DMS153 (cell line): ENCODE data around the gene RPP30.
"Not testable (repeated sequence)": the region's sequence is repeated elsewhere in the genome, so short reads cannot be mapped to it uniquely, and the experiment has no call there.

ENCODE experiments used
- DNase-seq: peaks from one replicate; lab custom pipeline; 2025; lab: John Stamatoyannopoulos, UW

Gene RPP30

DNA sequence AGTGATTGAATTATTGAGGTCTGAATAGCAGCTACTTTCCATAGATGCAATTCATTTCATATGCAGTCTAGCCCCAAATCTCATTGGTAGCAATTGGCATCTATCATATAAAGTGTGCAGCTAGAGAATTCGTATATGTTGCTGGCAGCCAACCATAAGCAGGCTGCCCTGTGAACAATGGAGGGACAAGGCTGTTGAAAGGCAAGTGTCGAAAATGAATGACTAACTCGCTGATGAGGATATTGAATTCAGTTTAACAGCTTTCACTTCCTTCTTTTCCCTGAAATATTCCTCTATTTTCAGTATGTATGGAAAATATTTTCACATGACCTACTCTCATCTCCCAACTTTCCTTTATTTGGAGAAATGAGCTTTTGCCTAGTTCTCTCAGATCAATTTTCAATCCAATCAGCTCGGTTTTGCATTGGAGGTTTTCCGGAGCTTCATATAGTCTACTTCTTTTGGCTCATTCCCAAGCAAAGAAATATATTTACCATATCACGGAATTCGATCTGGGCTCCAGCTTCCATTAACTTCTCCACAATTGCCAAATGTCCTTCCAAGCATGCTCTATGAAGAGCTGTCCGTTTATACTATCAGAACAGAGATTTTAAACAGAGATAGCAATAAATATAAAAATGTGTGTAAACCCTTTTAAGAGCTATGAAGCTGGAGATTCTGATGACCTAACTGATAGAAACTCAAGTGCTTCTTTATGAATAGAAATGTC is 45.6 kb downstream of the RPP30 start:
- no peak for DNase-seq

DNA sequence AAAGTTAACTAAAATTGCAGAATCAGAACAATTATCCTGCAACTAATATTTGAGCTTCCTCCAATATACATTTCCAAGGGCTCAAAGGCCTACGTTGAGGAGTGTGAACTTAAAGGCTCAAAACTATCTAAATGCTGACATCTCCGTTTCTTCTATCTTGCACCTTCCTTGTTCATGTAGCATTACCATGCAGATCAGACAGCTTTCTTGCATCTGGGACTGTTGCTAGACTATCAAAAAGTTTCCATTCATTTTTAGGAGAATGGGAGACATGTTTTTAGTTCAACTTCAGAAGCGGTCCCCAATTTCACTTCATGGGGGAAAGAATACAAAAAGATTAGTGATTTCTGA is 46.2 kb downstream of the RPP30 start:
- DNase-seq: no peak

DNA sequence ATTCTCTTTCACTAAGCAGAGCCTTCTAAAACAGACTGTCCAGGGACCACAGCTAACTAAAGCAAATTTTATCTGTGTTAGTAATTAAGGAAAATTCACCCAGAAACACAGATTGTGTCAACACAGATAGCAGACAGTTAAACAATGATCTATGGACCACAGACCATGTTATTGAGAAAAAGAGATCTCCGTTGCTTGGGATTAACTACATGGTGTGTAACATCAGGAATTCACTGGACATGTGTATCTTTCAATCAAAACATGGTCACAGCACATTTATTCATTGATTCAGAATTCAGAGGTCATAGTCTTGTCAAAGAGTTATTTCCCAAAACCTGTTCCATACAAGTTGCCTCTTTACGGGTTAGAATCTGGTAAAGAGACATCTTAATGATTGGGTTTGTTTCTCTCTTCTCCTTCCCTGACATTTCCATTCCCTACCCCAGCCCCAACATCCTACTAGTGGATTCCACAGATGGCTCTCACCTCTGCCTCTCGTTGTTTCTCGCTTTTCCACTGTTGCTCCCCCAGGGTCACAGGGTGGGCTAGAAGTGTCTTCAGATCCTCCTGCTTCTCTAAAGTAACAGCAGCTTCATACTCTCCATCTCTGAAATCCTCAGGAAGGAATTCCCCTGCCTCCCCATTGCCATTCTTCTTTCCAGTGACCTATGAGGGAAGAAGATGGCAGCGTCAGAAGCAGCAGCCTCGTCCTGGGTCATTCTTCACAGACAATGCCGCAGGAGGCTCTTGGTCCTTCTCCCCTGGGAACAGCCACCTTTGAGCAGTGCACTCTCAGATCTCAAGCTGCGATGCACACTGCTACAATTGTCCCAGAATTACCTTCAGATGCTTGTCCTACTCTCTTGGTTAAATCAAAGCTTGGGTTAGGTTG is 48.2 kb downstream of the RPP30 start:
- DNase-seq: no peak

DNA sequence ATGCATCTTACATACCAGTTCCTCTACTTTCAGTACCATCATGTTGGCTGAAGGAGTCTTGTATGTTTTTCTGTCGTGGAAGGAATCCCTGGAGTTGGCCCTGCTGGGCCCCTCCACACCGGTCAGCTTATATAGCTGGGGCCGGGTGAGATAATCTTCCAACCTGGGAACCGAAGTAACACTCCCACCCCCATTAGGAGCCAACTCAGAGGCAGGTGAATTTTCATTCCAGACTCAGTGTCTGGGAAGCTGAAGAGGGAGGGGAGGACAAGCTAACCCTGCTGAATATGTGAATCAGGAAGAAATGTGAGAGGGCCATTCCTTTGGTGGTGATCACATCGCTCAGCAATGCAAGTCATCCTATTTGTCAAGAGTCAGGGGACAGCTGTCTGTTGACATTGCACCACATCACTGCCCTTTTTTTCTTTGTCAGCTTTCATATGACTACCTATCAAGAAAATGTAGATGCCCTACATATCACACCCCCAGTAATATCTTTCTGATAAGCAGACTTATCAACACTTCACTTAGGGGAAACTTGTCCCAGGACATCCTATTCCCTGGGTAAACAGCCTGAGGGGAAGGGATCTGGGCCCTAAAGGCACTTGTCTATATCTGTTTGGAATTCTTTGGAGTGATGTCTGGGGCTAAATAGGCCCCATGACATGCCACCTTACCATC is 49.4 kb downstream of the RPP30 start, which contains the start of gene ANKRD1:
TSS of gene ANKRD1 (minus strand) at position 102 of the 681 bp plus-strand sequence. CDS start at position 42, 60 bp downstream.
- DNase-seq: no peak

DNA sequence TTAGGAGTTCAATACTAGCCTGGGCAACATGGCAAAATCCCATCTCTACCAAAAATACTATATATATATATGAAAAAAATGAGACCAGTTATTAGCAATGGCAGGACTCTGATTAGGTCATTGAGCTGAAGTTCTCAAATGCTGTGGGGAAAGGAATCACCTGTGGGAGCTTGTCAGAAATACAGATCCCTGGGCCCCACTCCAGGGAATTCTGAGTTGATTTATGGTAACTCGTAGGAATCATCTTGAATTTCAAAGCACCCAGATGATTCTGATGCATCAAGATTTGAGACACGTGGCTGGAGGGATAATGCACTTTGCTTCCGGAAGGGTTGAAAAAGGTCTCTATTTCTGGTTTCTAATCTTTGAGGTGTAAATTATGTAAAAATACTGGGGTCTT is 50.1 kb downstream of the RPP30 start:
- no peak for DNase-seq

DNA sequence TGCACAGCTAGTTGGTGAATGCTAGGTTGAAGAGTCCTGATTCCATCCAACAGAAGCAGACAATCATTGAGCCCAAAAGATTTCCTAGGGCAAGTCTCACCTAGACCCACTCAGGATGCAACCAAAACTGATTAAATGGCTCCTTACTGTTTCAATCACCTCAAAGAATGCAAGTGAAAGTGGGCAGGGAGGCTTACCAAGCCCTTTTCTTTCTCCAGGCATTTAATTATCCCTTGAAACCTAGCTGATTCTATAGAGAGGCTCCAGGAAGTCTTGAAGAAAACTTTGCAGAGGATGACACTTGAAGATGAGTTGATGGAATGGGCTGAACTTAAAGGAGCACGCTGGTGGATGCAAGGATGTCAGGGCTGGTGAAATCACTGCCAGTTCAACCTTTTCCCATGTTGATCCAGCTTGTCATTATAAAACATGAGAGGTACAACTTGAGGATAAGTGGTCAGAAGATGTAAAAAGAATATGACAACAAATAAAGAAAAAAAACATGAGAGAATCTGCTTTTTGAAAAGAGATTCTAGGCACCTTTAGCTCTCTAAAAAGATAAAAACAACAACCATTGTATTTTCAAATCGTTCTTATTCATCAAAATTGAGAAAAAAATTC is 51.4 kb downstream of the RPP30 start:
- DNase-seq: no peak

DNA sequence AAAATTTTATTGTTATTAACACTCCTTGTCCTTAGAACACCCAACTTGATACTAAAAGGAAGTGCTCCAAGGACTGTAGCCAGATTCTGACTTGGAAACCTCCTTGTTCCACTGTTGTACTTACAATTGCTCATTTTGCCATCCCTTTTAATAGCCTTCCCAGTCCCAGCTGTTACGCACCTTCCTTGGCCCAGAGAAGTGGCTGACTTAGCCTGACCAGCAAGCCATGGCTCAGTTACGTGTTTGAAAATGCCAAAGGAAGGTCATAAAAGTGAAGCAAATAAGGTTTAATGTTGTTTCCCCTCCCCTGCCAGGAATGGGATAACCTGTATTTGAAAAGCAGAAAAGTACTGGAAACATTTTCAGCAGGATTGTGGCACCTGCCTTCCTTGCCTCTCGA is 52.8 kb downstream of the RPP30 start:
- DNase-seq: no peak

DNA sequence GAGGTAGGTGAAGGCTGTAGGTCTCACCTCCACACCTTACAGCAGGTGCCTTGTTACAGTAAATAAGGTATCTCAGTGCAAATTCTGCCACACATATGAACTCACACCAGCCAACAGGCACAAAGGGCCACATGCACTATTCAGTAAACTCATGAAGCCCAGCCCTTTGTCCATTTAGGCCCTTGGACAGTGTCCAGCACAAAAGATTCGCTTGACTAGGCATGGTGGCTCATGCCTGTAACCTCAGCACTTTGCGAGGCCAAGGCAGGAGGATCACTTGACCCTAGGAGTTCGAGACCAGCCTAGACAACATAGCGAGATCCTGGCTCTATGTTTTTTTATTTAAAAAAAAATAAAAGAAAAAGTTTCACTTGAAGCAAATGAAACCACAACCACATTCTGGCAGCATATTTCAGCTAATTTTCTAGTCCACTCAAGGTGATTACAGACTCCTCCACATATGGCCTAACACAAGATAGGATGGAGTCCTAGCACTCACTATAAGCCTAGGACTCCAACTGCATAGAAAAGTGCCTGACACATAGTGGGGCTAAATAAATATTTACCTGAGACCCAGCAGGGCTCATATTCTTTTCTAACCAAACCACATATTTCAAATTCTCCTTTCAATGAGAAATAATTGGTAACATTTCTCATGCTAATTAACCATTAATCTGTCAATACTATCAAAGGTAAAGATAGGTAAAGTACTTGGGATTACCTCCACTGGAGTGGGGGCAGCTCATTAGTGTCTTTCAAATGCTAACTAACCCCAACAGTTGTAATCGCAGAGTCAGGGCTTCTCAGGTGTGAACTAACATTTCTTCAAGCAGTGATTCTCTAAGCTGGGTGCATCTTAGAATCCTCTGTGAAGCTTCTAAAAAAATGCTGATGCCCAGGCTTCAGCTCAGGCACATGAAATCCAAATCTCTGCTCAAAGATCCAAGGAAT is 53.6 kb downstream of the RPP30 start:
- DNase-seq: no peak

DNA sequence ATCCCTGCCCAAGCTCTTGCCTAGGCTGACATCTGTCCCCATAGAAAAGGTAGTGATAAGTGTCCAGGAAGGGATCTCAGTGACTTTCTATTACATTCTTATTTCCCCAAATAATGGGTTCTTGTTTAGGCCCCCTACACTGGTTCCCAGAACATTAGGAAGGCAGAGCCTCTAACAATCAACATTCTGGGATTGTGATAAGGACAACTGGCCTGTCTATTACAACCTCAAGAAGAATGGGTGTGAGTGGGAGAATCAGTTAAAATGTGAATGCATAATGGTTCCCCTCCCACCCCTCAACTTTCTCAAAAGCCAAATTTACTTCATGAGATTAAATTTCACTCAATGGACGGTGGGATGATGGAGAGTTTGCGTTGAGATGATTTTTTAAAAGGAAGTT is 55.5 kb downstream of the RPP30 start:
- DNase-seq: no peak

DNA sequence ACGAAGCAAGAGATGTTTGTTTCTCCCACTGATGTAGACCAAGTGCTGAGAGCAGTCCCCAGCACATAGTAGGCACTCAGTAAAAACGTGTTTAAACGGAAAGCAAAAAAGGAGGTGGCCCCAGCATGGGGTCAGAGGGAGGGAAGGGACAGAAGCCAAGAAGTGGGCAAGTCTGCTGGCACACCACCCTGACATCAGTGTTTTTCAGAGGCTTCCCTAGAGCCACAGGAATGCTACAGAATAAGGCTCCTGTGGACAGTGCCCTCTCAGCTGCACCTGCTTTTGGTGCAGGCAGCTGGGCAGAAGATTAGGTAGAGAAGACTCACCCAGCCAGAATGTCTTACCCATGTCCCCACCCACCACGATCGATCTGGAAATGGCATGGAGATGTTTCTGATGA is 57.4 kb downstream of the RPP30 start:
- DNase-seq: no peak

DNA sequence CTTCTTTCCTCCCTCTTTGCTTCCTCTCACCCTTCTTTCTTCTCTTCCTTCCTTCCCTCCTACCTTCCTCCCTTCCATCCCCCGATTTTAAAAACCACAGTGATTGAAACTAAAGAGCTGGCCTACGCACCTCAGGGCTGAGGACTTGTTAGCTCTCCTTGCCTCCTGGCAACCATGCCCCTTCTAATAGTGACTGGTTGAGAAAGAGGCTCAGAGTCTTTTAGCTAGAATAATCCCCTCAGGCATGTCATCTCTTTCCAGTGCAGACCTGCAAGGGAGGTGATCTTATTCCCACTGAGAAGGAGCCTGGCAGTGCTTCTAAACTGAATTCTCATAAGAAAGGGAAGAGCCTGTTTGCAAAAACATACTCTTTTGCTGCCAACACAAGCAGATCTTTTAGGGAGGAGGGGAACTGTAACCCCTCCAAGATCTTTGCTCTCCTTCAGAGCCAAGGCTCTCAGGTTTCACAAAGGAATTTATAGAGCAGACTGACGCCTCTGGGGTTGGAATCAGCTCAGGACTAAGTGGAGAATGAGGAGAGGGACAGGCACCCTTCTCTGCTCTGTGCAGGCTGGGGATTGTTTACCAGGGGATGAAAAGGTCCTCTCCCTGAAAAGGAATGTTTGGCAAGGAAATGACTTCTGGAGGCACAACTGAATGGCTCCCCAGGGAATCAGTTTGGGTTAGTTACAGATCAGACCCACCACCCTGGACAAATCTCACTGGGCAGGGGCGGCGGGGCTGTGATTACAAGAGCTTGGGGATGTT is 58.5 kb downstream of the RPP30 start:
- DNase-seq: no peak

DNA sequence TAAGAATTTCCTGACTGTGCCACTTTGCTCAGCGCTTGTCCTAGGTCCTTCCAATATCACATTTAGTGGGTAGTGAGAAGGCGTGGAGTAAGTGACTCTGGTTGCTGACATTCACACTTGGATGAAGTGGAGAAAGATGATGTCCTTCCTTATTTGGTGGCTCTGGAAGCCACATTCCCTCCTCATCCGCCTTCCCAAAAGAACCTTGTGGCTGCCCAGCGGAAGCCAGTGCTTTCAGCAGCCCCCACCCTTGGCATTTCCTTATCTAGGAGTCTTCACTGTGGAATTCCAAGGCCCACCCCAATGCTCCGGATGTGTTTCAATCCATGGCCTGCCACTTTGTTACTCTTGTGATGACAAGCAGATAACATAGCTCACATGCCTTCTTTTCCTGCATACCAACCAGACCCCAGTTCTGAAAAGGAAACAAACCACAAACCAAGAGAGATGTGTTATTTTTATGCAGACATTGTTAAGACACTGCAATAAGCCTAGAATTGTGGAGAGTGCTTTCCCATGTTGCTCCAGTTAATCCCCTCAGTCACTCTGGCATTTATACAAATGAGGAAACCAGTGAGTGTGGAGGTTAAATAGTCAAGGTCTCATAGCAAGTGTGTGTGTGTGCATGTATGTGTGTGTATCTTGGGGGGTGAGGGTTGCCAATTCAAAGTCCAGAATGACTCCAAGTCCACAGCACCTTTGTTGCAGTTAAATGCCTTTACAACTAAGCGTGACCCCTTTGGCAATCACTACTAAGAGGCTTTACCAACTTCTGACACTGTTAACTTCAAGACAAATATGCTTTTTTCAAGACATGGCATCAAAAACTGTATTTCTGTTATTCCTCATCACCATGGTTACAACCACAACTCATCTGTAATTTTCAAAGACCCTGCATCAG is 59.4 kb downstream of the RPP30 start:
- no peak for DNase-seq

DNA sequence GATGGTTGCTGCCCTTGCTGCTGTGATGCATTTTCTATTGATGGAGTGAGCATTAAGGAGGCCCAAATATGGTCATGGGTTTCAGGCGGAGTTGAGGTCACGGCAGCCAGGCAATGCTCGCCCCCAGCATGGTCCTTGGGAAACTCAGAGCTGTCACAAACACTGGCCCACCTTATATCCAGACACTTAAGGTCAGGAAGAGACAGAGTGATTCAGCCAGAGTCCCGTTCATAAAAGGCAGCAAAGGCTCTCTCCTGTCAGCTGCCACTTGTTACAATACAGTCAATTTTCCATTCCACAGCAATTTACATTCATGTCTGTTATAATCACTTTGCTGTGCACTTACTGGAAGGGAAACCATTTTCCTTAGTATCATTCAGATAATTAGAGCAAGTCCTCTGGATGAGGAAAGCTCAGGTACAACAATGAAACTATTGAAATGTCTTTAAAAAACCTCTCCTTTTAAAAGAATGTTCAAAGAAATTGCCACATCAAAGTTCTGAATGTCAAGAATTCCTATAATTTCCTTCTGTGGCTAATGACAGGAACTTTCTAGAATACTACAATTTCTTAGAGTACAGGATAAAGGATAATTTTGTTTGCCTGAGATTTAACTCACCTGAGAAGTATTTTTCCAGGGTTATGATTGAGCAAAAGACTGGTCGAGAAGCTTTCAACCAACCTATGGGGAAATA is 64.0 kb downstream of the RPP30 start:
- DNase-seq: no peak

DNA sequence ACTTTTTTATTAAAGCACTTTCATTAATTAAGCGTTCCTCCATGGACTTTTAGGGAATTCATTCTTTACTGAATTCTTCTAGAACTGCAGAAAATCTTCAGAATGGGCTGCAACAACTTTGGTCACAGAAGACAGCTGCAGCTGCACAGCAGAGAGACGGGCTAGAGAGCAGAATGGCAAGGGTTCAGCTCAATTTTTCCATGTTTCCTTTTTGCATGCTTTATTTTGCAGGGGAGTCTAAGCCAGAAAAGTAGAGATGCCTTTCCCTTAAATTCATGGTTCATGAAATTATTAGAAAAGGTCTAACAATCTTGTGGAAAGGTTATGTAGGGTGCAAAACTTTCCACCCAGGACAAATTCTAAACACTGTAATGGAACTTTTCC is 64.5 kb downstream of the RPP30 start:
- no peak for DNase-seq

DNA sequence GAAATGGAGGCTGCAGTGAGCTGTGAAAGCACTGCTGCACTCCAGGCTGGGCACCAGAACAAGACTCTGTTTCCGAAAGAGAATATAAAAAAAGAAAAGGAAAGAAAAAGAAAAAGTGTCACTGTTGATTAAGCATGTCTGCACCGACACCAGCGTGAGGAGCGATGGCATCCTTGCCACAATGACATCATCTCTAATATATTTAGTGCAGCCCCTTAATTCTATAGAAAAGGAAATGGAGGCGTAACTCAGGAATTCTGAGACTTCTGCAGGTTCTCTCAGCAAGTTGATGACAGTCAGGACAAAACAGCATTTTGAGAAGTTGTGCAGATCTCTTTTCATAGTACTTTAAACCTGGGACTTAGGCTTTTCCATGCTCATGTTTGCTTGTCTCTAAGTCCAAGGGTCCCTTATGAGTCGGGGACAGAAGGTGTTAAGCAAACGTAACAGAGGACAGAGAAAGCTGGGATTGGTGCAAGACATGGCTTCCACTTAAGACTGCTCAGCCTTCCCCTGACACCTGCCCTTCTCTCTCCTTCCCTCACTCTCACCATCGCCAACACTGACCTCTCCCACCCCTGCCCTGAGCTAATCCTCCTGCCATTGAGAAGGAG is 66.0 kb downstream of the RPP30 start:
- DNase-seq: no peak

DNA sequence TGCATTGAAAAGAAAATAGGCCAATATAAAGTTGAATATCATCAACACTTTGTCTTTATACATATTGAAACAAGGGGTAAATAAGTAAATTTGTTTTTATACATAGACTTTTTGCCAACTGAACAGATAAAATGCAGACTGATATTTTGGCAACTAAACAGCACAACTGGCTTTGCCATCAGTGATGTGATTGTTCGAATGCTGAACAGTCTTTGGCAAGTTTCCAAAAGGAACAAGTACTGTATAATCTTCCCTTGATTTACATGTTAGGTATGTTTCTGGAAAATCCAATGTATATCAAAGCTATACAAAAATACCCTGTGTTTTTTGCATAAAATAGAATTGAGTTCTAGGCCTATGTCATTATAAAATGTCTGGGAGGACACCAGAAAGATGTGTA is 67.3 kb downstream of the RPP30 start:
- no peak for DNase-seq

DNA sequence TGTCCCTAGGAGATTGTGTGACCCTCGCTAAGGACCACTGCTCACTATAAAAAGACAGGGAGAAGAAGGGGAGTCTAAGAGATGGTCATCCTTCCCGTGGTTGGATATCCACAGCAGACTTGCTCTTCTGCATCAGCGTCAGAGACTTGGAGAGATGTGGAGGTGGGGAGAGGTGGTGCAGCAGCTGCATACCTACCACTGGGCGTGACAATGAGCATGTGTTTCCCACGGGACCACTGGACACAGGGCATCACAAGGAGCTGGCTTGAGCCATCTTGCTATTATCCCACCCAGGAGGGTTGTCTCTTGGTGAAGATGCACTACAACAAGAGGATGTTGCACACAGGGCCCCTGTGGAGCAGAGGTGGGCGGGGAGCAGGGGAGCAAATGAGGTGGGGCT is 67.9 kb downstream of the RPP30 start:
- DNase-seq: no peak

DNA sequence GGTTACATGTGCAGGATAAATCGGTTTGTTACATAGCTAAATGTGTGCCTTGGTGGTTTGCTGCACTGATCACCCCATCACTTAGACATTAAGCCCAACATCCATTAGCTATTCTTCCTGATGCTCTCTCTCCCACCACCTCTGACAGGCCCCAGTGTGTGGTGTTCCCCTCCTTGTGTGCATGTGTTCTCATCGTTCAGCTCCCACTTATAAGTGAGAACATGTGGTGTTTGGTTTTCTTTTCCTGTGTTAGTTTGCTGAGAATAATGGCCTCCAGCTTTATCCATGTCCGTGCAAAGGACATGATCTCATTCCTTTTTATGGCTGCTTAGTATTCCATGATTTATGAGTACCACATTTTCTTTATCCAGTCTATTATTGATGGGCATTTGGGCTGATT is 71.2 kb downstream of the RPP30 start:
- DNase-seq: not testable (repeated sequence)
